Hippocampal formation (tissue), 2 donors: ENCODE data around the gene GGNBP2.
A peak's percentile ranks its signal among the peaks of the same experiment; 100 is the strongest.

Experiments used
- DNase-seq, 2 donors: peaks; one replicate each; lab custom pipeline; 2025; lab: John Stamatoyannopoulos, UW

GGNBP2 gene

DNA sequence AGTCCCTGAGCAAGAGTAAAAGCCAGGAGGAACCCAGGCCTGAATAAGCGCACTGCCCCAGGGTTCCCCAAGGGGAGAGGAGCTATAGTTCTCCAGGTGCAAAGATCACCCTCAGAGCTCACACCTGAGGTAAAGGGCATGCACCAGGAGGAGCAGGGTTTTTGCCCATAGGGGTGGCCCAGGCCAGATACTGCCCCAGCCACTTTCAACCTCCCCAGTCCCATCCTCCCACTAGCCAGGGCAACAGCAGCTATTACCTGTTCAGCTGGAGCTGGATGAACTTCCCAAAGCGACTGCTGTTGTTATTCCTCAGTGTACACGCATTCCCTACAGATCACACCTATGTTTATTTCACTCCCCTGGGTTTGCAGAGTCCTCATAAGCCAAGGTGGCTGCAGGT is 29.9 kb upstream of the GGNBP2 start:
- DNase-seq, result no peak

DNA sequence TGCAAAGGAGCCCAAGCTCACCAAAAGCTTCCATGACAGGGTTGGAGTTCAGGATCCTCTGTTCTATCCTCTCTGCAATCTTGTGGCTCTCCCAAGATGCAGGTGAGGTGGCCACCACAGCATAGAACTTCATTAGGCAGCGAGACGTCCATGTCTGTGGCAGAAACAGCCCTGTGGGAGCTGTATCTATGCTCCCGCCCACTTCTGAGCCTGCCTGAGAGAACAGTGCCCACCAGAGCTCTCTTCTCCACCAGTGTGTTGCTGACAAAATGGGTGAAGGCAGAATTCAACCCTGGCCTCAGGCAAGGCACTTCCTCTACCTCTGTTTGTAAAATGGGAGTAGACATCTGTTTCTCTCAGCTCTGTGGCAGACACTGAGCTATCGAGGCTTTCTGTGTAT is 28.9 kb upstream of the GGNBP2 start:
- DNase-seq, result no peak

DNA sequence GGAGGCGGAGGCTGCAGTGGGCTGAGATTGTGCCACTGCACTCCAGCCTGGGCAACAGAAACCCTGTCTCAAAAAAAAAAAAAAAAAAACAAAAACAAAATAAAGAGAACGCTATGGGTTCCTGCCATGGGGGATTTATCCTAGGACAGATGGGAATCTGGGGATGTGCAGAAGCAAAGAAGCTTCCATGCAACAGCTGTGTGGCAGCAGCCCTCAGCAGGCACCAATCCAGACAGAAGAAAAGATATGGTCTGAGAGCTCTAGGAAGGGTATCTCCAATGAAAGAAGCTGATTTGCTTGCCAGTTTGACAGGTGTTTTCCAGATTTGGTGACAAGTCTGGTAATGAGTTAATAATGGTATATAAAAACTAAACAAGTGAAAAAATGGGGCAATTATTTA is 21.6 kb upstream of the GGNBP2 start:
- DNase-seq, result no peak

DNA sequence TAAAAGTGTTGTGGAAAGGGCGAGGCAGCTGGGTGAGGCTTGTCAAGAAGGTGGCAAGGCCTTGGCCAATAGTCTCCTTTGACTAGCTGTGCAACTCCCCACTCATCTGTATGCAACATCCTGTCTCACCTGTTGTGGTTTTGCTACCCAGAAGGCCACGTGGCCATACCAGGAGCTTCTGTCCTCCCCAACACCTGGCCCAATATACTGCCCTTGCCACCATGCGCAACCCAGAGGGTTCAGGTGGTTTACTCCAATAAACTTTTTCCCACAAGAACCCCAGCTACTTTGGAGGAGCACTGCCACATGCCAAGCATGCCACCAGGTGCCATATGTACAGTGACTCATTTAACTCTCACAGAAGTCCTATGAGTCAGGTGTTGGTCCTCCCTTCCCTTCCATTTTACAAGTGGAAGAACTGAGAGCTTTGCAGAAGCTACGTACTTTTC is 20.3 kb upstream of the GGNBP2 start:
- no peak for DNase-seq

DNA sequence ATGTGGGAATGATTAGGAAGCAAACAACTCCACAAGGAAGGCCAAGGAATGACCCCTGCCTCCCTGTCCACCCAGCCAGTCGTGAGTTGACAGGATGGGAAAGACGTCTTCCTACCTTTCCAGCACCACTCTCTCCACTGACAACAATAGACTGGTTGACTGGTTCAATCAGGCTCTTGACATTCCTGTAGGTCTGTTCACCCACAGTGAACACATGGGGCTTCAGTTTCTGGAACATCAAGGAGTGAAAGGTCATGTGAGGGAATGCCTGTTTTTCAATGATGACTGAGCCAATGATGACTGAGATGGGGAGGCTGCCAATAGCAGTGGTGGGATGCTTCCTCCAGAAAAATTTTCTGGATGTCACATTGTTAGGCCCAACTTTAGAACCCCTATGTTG is 19.6 kb upstream of the GGNBP2 start:
- DNase-seq, result no peak

DNA sequence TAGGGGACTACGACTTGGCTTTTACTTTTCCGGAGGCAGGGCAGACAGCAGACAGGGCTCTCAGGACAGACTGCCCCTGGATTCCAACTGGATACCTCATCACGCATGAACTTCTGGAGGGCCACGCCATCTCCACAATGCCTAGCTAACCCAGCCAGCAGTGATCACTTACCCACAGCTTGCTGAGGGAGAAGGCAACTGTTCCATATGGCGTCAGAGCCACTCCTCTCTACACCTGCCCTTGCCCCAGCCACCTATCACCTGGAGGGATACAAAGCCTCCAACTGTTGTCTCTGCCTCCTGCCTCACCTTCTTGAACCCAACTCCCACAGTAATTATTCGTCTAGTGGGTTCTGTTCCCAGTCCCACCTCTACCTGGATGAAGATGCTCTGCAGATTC is 18.8 kb upstream of the GGNBP2 start:
- DNase-seq, result no peak

DNA sequence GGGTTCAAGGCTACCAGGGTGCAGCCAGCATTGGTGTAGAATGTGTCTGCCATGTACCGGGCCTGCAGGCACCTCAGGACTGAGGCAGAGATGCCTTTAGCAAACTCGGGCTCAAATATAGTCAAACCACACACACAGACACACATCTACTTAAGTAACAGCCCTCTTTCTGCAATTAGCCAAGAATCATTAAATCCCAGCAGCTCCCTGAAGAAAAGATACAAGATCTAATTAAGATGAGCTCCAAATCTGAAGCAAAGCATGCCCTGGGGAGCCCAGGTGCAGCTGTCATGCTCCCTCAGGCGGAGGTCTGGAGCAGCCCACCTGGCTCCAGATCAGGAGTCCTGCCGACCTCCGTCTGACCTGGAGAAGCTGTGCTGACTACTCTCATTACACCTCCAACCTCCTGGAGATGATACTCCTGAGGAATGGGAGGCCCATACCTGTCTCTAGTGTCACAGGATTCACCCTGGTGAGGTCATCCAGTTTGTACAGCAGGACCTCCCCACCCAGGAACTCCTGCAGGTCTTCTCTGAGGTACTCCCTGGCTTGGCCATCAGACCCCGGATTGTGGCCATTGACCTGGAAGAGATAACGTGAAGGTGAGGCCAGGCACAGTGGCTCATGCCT is 17.0 kb upstream of the GGNBP2 start:
- no peak for DNase-seq

DNA sequence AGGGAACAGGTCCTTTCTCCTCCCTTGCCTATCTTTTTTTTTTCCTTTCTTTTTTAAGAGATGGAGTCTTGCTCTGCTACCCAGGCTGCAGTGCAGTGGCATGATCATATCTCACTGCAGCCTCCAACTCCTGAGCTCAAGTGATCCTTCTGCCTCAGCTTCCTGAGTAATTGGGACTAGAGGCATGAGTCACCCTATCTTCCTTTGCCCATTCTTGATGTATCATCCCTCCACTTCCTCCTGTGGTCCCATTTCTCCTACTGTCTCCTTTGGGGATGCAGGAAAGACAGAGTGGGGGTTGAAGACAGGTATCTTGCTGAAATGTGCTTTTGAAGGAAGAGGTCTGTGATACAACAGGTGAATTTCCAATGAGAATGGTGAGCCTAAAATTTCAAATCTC is 15.6 kb upstream of the GGNBP2 start:
- DNase-seq, result no peak

DNA sequence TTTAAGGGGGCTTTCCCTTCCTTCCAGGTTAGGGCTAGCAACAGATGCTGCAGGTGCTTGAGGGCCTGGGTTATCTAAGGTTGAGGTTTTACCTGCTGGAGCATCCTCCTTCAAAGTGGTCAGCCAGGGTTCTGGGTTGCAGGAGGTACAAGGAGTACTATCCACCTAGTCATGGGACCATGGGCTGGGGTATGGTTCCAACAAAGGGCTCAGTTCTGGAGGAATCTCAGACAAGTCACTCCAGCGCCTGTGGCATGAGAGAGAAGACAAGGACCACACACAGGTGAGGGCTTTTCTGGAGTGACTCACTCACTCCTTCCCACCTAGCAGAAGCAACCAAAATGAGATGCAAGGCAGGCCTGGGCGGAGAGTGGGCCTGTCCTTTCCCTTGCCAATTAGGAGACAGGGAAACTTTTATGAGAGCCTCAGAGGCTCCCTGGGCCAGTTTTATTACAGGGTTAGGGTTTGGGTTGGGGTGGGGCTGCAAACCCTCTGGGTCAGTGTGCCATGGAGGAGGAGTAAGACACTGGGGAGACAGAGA is 12.2 kb upstream of the GGNBP2 start:
- no peak for DNase-seq

DNA sequence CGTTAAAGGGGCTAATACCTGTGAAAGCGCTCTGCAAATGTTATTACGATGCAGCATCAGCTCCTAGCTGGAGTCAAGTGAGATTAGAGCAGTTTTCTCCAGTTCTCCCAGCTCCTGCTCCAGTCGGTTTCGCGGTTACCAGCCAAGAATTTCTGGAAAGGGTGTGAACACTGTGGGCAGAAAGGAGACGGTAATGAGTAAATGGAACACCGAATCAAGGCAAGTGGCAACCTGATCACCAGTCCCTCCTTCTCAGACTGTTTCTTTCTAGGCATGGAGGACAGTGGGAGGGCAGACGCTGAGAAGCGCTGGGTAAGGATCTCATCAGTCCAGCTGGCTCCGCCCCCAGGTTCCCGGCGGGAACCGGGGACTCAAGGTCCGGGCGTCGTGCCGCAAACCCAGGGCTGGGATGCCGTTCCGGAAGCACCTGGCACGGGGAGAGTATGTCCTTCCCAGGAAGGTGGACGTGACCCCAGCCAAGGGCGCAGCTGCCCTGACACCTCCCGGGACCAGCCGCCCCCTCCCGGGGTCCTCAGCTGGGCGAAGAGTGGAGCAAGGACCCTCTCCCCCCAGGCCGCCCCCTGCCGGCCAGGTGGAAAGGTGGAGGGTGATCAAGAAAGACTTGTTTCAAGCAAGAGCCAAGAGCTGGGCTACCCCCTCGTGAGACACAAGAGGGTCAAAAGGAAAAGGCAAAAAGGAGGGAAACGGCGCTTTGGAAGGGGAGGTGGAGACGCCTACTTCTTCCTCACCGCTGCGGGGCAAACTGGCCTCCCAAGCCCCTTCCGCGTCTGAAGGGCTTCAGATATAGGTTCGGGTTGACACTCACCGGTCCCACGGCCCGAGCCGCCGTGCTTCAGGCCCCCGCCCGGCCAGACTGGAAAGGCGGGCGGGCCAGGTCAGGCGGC is 10.5 kb upstream of the GGNBP2 start:
- peak in 1 of 2 donors; percentile 9 for DNase-seq

DNA sequence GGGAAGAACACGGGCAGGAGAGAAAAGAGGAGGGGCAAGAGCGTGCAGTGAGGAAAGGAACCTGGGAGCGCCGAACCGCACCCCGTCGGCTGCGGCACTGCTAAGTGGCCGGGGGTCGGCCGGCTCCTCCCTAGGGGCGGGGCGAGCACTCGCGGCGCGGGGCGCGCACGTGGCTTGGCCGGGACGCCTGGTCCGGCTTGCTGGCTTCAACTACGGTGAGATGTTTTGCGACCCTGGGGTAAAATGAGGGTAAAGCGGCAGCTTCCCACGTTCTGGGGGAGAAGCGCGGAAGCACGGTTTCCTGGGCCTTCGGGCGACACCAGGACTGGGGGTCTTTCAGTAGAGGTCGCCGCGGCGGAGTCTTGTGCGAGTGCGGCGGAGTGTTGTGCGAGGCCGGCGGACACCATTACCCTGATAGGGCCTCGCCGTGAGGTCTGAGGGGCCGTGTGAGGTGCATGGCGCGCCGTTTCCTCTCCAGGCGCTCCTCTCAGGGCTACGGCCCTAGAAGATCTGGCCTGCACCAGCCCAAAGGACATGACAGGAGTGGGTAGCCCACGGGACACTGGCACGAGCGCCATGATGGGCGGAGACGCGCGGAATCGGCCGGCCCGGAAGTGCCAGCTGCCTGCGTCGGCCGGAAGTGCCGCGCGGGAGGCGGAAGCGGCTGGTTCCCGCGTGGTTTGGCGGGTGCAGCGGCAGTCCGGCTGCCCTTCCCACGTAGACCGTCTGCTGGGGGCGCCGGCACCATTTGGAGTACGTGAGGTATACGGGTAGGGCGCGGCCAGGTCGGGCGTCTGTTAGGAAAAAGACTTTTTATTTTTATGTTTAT is 9.7 kb upstream of the GGNBP2 start, which contains the start of the genes MYO19 and PIGW:
Gene MYO19 (minus strand): TSS at position 29 of the 829 bp plus-strand sequence. CDS start 2,330 bp downstream, outside the sequence.
Gene PIGW (plus strand): TSS at position 148 of the 829 bp plus-strand sequence. CDS start 2,115 bp downstream, outside the sequence.
- peak; percentile 57 to 79 for DNase-seq

DNA sequence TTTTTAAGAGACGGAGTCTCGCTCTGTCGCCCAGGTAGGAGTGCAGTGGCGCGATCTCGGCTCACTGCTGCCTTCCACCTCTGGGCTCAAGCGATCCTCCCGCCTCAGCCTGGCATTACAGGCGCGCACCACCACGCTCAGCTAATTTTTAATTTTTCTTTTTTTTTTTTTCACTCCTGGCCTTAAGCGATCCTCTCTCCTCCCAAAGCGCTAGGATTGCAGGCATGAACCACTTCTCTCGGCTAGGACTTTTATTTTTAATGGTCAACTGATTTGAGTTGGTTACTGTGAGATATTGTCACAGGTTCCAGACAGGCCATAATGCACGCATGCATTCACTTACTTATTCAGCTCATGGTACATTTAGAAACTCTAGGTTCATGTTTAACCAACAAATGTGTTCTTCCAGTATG is 9.0 kb upstream of the GGNBP2 start:
- DNase-seq, result no peak

DNA sequence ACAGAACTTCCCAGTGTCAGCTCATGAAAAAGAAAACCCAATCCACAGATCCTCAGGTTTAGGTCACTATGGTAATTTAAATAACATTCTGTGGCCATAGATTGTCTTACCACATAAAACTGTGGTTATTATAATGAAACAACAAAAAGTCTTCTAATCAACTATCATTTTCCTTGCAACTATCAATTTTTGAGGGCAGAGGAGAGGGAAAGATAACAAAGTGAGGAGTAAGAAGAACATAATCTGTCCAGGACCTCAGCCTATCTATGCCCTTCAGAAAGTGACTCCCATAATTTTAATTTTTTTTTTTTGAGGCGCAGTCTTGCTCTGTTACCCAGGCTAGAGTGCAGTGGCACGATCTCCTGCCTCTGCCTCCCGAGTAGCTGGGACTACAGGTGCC is 4.0 kb upstream of the GGNBP2 start:
- DNase-seq, result no peak

DNA sequence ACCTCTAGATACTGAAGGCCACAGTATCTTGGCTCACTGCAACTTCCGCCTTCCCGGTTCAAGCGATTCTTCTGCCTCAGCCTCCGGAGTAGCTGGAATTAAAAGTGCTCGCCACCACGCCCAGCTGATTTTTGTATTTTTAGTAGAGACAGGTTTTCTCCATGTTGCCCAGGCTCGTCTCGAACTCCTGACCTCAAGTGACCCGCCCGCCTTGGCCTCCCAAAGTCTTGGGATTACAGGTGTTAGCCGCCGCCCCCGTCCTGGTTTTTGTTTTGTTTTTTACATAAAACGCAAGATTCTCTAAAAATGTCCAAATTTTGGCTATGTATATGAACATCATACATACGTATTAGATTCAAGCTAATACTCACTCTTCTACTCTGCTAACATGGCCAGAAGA is 2.0 kb upstream of the GGNBP2 start:
- DNase-seq, result no peak

DNA sequence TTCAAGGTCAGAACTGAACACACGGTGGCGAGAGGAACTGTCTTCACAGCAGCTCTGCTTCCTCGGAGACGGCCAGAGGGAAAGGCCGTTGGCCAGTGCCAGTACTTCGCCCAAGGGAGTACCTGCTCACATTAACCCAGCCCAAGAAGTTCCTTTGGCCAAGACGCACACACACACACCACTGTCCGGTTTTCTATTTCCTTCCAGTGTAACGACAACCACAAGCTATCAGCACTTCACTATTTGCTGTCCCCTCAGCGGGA is 744 bp upstream of the GGNBP2 start:
- peak in 1 of 2 donors; percentile 27 for DNase-seq

DNA sequence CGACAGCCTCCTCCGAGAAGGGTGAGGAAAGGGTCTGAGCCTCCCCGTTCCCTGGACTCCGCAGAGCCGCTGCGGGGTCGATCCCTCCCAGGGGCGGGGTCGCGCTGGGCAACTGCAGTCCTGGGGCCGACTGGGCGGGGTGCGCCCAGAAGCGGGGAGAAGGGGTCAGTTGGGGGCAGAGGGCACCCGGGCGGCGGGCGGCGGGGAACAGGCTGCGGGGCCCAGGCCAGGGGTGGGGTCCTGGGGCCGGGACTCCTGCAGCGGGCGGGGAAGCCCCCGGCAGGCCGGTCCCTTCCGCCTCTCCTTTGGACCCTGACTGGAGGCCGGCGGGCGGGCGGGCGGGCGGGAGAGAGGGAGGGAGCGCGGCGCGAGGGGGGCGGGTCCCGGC is 352 bp downstream of the GGNBP2 start:
- DNase-seq, result no peak

DNA sequence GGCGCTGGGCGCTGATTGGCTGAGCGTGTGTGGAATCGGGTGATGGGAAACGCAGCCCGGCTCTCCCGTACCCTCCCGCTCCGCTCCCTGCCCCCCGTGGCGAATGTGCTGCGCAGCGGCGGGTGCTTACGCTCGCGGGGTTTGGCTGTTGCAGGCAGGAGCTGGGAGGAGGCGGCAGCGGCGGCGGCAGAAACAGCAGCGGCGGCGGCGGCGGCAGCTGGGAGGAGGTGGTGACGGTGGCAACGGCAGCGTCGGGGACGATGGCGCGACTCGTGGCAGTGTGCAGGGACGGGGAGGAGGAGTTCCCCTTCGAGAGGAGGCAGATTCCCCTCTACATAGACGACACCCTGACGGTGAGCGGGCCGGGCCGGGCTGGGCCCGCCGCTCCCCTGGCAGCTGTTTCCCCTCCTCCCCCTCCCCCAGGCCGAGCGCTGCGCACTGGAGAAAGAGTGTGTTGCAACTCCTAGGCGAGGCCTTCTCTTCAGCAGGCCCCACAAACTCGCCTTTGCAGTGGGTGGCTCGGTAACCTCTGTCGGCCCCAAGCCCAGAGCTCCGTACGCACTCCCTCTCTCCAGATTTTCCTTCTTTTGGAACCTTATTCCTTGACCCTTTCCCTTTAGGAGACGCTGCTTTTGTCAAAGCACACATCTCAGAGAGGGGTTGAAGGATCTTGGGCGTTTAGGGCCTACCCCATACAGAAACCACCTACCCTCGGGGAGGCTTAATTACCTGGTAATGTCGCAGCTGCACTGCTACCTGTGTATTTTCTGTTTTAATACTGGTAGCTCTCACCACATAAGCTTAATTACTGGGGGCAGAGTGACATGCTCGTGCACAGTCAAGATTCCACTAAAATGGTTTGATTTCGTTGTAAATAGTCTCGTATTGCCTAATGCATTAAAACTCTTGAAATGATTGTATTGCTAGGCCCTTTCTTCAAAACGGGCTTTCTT is 1.0 kb downstream of the GGNBP2 start:
- DNase-seq, result peak; percentile 92 to 95

DNA sequence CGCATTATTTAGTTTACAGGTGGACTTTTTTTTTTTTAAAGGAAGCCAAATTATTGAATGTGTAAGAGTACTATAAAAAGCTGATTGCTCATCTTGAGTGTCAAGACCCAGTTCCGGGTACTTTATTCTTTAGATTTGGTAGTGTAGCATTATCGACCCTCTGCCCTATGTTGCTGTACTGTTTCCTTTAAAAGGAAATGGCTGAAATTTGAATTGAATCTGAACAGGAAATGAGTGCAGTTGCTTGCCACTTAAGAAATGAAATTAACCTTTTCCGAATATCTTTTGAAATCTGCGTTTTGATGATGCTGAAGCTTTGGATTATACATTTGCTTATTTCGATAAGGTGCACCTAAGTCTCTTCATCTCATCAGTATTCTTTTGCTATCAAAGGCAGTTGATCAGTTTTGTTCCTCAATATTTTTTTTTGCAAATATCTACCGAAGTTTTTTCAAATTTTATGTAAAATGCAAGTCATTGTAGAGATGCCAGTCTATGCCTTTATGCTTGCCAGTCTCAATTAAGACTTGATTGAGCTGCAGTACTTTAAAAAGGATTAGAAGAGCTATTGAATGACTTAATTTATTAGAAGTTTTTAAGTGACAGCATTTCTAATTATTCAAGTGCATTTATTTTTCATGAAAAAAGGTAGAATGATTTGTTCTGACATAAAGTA is 1.8 kb downstream of the GGNBP2 start:
- DNase-seq, result no peak

DNA sequence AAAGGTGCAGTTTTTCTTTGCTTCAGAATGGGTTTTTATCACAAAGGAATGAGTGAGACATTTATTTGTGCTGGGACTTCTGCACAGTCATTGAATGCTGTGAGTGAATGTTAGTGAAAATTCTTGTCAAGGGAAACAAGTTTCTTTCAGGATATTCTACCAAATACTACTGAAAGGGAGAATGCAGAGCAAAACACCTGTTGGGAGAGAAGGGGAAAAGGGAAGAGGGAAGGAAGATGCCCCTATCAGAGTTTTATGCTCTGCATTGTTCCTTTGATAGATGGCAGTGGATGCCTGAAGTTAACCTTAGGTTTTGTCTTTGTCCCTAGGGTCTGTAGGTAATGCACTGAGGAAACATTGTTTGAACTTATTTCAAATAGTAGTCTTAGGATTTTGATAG is 3.1 kb downstream of the GGNBP2 start:
- no peak for DNase-seq
